ENCODE measurements around the gene SELENOK. TPM values are rescaled to one million over a fixed set of nuclear protein-coding genes. Genes with fewer than 3 reads are reported as not detected.

The SELENOK gene
- total and polyA plus RNA-seq, 2 of the 13 experiments (the other 11 are each of a cell fraction or from before 2014, with no cell fraction given) = 67.0 to 81.0 TPM

DNA sequence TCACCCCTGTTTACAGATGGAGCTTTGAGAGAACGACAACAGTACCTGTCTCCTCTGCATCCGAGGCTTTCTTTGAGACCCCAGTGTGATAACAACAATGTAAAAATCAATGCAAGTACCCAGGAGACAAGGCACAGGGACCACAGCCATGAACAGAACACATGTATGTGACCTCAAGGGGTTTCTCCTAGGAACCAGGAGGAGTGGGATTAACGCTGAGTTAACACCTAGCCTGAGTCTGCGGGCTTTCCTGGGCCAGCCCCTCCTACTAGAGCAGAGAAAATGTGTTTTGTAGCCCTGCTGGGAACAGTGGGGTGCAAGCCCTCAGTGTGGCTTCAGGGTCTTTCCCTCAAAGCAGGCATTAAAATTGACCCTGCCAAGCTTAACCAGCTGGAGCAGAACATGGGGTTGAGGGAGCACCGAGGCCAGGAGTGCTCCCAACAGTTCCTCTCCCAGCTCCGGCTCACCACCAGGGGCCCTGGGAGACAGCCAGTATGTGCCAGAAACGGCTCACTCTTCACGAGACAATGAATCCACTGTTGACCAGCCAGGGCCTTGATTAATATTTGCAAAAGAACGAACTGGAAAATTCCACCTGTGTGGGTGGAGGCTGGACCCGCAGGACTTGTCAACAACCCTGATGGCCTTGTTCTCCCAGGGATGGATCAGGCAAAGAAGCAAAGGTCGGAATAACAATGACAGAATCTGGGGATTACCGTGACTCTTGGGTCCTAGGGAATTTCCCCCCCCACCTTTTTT, 49.0 kb downstream of the SELENOK start (continued):
- TF ChIP-seq ZNF180 (CRISPR knock-in tag; IDR thresholded peaks at IDR 0.05; ENCODE audit: borderline replicate concordance, low read depth) (0 out of 2 replicates have a peak, but pooled peaks have one; percentile 29), ZSCAN20 (CRISPR knock-in tag; IDR thresholded peaks at IDR 0.05; ENCODE audit: borderline replicate concordance) (peak; percentile 90; the same call in 1 of the 2 replicates), AGO2 (optimal IDR thresholded peaks at IDR 0.05; ENCODE audit: low read depth, low read length) (no peak), ISL2 (CRISPR knock-in tag; IDR thresholded peaks at IDR 0.05) (no peak; the same call in 1 of the 2 replicates), AKAP8 (CRISPR knock-in tag; IDR thresholded peaks at IDR 0.05) (peak; percentile 91), ZC3H4 (CRISPR knock-in tag; IDR thresholded peaks at IDR 0.05; ENCODE audit: borderline replicate concordance) (peak; percentile 78; the same call in 1 of the 2 replicates), FOXJ3 (CRISPR knock-in tag; IDR thresholded peaks at IDR 0.05; ENCODE audit: borderline replicate concordance) (peak; percentile 94; the same call in 1 of the 2 replicates), NFKB2 (CRISPR knock-in tag; IDR thresholded peaks at IDR 0.05; ENCODE audit: borderline replicate concordance) (peak; percentile 70; the same call in 1 of the 2 replicates), CREB1 (IDR thresholded peaks at IDR 0.05) (peak; percentile 39; the same call in 1 of the 2 replicates), CREB1 (CRISPR knock-in tag; IDR thresholded peaks at IDR 0.05) (peak; percentile 66), SMAD3 (CRISPR knock-in tag; IDR thresholded peaks at IDR 0.05) (peak; percentile 76; the same call in 1 of the 2 replicates), TBX3 (IDR thresholded peaks at IDR 0.05; ENCODE audit: borderline replicate concordance) (no peak), ONECUT2 (CRISPR knock-in tag; IDR thresholded peaks at IDR 0.05) (0 out of 2 replicates have a peak, but pooled peaks have one; percentile 45), ZNF335 (CRISPR knock-in tag; IDR thresholded peaks at IDR 0.05) (0 out of 2 replicates have a peak, but pooled peaks have one; percentile 14), PLRG1 (conservative IDR thresholded peaks at IDR 0.05) (no peak), ZNF619 (CRISPR knock-in tag; IDR thresholded peaks at IDR 0.05) (no peak; the same call in 1 of the 2 replicates), SMC3 (IDR thresholded peaks at IDR 0.05; ENCODE audit: low read length) (peak; percentile 39), SOX5 (CRISPR knock-in tag; IDR thresholded peaks at IDR 0.05; ENCODE audit: borderline replicate concordance) (peak; percentile 92), ZNF17 (CRISPR knock-in tag; IDR thresholded peaks at IDR 0.05) (no peak), MTA1 (CRISPR knock-in tag; IDR thresholded peaks at IDR 0.05; ENCODE audit: borderline replicate concordance) (no peak), PPARG (CRISPR knock-in tag; conservative IDR thresholded peaks at IDR 0.05) (peak; percentile 41), MEIS1 (CRISPR knock-in tag; IDR thresholded peaks at IDR 0.05; ENCODE audit: borderline replicate concordance) (0 out of 2 replicates have a peak, but pooled peaks have one; percentile 38)
- TF ChIP-seq, protein P1, sequence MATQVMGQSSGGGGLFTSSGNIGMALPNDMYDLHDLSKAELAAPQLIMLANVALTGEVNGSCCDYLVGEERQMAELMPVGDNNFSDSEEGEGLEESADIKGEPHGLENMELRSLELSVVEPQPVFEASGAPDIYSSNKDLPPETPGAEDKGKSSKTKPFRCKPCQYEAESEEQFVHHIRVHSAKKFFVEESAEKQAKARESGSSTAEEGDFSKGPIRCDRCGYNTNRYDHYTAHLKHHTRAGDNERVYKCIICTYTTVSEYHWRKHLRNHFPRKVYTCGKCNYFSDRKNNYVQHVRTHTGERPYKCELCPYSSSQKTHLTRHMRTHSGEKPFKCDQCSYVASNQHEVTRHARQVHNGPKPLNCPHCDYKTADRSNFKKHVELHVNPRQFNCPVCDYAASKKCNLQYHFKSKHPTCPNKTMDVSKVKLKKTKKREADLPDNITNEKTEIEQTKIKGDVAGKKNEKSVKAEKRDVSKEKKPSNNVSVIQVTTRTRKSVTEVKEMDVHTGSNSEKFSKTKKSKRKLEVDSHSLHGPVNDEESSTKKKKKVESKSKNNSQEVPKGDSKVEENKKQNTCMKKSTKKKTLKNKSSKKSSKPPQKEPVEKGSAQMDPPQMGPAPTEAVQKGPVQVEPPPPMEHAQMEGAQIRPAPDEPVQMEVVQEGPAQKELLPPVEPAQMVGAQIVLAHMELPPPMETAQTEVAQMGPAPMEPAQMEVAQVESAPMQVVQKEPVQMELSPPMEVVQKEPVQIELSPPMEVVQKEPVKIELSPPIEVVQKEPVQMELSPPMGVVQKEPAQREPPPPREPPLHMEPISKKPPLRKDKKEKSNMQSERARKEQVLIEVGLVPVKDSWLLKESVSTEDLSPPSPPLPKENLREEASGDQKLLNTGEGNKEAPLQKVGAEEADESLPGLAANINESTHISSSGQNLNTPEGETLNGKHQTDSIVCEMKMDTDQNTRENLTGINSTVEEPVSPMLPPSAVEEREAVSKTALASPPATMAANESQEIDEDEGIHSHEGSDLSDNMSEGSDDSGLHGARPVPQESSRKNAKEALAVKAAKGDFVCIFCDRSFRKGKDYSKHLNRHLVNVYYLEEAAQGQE (IDR thresholded peaks at IDR 0.05; ENCODE audit: borderline replicate concordance in 1 of 2, low read depth in 1 of 2, low read length in 2 of 2) = peak in 1 of 2 experiments; percentile 71; a peak in 1 of 4 replicates
- TF ChIP-seq, protein P2, sequence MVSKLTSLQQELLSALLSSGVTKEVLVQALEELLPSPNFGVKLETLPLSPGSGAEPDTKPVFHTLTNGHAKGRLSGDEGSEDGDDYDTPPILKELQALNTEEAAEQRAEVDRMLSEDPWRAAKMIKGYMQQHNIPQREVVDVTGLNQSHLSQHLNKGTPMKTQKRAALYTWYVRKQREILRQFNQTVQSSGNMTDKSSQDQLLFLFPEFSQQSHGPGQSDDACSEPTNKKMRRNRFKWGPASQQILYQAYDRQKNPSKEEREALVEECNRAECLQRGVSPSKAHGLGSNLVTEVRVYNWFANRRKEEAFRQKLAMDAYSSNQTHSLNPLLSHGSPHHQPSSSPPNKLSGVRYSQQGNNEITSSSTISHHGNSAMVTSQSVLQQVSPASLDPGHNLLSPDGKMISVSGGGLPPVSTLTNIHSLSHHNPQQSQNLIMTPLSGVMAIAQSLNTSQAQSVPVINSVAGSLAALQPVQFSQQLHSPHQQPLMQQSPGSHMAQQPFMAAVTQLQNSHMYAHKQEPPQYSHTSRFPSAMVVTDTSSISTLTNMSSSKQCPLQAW (CRISPR knock-in tag; IDR thresholded peaks at IDR 0.05) = peak; percentile 77
- TF ChIP-seq, protein P3, sequence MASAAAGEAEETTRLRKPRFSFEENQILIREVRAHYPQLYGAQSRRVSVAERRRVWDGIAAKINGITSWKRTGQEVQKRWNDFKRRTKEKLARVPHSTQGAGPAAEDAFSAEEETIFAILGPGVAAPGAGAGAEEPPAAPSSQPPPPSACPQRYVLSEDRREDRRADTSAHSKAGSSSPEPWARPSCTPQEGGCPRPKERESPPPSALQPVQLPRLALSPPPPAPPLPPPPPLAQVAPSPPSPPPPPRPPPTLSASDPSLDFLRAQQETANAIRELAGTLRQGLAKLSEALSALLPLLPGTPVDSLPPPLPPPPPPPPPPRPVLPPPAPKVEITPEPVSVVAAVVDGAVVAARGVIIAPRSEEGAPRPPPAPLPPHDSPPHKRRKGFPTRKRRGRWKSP (CRISPR knock-in tag; IDR thresholded peaks at IDR 0.05) = peak; percentile 51; the same call in 1 of the 2 replicates
